Measurements from ENCODE around the gene LMX1B.

Gene LMX1B

DNA sequence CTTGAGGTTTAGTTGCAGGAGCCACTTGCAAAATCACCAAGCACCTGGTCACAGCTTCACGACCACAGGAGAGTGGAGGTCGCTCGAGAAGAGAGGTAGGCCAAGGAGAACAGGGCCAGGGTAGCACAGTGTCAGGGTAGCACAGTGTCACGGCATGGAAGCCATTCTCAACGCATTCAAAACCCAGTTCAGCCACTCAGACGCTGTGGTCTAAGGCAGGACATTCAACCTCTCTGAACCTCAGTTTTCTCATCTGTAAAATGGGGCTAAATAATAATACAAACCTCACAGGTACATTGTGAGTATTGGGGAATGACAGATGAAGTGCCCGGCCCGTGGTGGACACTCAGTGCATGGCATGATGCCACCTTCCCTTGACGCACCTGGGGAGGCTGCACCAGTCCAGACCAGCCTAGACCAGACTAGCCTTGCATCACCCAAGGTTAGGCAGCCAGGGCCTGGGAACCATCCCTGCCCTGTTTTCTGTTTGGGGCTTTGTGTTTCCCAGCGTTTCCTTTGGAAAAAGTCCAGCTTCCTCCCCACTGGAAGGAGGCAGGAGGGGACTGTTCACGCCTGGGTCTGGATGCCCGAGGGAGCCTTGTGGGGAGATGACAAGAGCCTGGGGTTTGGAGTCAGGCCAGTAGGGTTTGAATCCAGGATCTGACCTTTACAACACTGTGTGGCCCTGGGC, 7.8 kb upstream of the LMX1B start:
- DNase-seq = no peak

DNA sequence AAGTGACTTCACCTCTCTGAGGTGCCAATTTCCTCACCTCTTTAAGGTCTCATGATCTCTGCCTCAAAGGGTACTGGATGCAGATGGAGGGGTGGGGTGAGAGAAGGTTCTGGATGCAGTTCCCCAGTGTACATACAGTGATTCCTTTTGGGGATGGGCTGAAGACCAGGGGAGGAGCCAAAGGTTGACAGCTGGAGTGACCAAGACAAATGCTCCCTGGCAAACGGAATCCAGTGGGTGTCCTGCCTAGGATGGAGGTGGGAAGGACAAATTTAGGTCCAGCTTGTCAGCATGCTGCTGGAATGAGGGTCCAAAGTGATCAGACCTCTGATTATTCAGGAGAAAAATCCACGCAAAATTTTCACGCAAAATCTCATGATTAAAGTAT, 7.3 kb upstream of the LMX1B start:
- DNase-seq = no peak

DNA sequence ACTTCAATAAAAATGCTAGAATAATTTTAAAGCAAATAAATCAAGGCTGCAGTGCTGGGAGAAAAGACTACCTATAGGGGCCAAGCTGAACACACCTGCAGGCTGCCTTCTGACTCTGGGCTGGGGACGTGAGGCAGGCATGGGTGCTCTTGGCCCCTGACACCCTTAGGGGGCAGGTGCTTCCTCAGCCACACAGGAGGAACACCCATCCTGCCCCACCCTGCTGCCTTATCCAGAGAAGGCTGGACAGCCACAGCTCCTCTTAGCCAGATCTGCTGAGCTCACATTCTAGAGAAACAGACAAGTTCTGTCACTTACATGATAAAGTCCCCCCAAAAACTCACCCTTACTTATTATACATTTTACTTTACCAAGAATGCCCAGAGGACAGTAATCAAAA, 6.6 kb upstream of the LMX1B start:
- DNase-seq = no peak

DNA sequence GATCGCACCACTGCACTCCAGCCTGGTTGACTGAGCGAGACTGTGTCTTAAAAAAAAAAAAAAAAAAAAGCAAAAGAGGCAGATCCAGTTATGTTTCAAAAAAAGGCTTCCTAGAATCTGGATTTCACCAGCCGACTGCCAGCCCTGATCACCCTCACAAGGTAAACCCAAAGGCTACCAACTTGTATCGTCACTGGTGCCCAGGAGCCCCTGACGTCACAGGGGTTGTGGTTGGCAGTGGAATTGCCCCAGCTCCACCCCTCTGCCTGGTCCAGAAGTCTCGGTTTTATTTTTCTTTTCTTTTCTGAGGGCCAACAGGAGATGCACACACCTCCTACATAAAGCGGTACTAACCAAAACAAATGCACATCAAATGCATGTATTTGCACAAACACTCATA, 6.0 kb upstream of the LMX1B start:
- peak; percentile 25 to 44 (median 26) for DNase-seq

DNA sequence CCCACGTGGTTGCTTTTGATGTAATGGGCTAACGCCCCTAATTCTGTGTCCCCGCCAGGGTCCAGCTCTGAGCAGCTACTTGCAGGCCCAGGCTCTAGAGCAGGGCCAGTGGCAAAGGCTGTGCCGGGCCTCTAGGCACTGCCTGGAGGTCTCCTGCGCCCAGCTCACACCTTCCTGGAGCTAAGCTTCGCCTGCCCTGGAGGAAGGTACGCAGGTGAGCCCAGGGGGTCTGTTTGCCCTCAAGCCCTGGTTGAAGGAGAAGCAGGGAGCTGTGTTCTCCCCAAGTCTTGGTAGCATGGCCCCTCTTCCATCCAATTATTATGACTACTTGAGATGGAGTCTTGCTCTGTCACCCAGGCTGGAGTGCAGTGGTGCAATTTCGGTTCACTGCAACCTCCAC, 5.2 kb upstream of the LMX1B start:
- DNase-seq = no peak

DNA sequence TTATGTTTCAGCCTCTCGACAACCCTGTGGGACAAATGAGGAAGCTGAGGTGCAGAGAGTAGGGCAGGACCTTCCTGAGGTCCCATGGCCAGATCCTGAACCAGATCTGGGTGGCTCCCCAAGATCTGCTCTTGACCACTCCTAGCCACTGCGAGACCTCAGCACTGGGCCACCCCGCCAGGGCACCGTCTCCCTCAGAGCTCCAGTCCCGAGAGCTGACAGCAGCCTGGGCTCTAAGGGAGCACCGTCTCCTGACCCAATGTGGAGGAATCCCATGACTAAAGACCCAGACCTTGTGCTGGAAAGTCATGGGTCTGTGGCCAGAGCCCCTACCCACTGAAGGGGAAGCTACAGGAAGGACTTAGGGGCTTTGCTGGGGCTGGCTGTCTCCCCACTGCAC, 4.5 kb upstream of the LMX1B start:
- no peak for DNase-seq

DNA sequence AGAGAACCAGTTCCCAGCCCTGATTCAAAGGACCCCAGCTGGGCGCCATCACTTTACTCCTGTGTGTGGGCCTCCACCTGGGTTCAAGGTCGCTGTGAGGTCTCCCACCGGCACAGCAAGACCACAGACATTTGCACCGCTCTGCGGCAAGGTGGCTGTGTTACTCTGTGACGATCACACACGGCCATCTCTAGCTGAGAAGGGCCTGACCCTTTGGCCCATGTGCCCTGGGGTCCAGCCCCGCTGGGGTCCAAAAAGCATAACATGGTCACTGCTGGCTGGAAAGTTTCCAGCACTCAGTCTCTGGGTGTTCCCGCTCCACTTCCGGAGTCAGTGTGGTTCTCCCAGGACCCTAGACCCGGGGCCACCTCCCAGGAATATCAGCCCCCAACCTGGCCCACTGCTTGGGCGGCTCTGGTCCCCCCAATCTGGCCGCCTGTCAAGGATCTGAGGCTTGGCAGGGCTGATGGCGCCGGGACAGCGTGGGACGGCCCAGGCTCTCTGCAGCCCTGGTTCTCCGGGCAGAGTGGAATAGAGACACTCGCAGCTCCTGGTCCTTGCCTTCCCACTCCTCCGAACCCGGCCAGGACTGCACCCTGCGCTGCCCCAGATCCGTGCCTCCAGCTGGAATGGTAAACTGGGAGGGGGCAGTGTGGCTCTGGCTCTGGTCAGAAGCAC, 3.9 kb upstream of the LMX1B start:
- DNase-seq = no peak

DNA sequence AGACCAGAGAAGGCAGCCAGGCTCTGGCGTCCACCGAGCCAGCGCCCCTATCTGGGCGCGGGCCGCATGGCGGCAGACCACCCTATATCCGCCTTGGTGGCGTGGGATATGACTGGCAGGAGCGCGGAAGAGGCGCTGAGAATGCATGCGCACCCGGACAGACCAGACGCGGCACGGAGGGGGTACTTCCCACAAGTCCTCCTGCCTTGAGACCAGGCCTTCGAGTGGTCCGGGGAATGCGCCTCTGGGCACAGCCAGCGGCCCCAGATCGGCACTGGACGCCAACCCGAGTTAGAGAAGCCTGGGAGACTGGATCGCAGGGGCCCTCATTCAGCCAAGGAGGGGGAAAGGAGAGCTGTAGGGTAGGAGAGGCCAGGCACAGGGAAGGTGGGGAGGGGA, 2.5 kb upstream of the LMX1B start:
- no peak for DNase-seq

DNA sequence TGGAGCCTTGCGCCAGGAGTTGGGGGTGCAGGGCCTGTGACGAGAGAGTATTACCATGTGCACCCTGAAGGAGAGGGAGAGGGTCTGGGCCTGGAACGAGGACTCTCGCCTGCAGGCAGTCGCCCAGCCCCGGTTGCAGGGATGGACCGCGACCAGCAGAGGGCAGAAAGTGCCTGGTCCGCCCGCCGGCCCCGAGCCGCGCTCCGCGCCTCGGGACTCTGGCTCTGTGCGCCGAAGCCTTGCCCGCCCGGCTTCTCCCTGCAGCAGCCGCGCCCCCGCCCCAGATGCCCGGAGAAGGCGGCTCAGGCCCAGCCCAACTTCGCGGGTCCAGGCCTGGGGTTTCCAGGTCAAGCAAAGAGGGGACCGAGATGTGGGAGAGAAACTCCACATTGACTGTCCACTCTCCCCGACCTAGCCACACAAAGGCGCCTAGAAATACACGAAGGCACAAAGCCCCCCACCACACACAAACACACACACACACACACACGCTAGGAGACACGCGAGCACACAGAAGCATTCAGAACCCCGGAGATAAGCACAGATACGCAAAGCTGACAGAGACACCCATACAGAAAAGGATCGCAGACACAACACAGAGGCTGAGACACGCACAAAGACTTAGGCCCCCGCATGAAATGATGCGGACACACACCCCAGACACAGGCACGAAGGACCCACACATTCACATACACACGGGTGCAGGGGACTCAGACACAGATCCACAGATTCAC, 2.0 kb upstream of the LMX1B start:
- peak; percentile 78 to 93 (median 85) for DNase-seq

DNA sequence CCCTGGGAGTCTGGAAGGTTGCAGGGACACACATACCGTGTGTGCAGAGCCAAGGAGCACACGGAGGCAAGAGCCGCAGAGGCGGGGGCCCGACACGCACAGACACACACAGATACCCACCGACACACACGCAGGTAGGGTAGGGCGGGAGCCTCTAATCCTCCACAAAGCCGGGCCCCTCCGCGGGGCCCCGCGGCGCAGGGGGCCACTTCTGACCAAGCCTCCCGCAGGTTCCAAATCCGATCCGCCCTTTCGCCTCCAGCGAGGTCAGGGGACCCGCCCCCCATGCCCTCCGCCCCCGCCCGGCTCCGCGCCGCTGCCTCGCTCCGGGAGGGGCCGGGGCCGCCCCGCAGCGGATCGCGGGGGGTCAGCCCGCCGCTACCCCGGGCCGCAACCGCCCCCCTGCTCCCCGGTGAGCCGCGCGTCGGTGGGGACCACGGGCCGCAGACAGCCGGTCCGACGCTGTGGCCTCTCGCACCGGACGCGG, 1.4 kb upstream of the LMX1B start:
- no peak for DNase-seq

DNA sequence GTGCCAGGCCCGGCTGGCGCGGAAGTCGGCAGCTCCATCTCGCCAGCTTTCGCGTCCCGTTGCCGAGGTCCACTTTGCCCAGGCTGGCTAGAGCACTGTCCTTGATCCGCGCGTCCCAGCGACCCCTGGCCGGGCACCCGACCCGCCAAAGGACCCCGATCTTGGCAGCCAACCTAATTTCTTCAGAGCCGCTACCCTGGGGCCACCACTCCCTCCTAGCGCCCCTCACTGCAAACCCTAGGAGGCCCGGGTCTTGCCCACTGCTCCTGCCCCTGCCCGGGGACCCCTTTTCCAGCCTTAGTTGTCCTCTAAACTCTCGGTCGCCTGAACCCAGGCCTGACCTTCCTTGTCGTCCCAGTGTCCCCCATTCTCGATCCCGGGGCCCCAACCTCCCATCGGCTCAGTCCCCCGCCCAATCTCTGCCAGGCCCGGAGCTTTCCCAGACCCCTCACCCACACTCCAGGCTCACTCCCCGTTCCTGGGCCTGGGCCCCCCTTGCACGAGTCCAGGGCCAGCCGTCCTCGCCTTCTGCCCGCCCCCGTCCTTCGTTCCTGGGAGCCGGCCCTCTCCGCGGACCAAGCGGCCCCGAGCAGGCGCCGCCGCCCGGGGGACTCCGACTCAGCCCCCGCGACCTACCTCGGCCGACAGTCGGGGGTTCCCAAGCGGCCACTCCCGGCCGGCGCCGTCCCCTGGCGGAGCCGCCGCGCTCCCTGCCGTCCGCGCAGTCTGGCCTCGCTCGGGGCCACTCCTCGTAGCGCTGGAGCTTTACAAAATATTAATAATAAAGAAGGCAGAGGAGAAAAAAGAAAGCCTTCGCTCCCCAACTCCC, 701 bp upstream of the LMX1B start:
- DNase-seq = peak in 2 of 3 donors; percentile 31 to 55

DNA sequence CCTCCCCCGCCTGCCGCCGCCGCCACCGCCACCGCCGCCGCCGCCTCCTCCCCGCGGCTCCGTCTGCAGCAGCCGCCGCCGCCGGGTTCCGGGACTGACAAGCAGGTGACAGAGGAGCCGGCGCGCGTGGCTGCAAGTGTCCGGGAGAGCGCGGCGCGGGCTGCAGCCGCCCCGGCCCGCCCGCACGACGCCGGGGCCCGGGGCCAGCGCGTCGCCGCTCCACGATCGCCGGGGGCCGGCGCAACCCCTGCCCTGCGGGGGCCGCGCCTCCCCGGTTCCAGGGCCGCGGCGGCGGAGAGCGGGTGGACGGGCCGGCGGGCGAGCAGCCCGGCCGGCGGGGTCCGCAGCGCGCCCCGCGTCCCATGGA, 343 bp downstream of the LMX1B start:
- DNase-seq = no peak

DNA sequence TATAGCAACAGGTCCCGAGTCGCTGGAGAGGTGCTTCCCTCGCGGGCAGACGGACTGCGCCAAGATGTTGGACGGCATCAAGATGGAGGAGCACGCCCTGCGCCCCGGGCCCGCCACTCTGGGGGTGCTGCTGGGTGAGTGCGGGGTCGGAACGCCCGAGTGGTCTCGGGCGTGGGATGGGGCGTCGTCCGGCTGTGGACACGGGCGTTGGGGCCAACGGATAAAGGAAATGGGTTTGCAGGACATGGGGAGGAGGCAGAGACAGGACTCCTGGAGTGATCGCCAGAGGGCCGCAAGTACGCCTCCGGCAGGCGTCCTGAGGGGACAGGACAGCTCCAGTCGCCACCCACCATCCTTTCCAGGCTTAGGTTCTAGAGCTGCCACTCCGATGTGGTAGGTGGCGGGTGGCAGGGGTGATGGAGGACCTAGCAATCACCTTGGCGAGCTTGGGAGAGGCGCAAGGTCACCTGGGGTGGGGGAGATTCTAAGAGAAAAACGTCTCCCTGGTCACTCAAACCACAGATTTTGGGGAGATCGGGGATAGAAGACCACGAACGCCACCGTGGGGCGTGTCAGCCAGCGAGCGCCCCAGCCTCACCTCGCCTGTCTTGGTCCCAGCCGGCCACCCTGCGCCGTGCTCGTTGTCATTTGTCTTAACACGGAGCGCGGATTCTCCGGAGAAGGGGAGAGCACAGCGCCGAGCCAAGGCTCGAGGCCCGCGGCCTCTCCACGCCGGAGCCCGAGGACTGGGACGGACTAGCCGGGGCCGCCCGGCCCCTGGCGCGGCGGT, 922 bp downstream of the LMX1B start:
- no peak for DNase-seq

DNA sequence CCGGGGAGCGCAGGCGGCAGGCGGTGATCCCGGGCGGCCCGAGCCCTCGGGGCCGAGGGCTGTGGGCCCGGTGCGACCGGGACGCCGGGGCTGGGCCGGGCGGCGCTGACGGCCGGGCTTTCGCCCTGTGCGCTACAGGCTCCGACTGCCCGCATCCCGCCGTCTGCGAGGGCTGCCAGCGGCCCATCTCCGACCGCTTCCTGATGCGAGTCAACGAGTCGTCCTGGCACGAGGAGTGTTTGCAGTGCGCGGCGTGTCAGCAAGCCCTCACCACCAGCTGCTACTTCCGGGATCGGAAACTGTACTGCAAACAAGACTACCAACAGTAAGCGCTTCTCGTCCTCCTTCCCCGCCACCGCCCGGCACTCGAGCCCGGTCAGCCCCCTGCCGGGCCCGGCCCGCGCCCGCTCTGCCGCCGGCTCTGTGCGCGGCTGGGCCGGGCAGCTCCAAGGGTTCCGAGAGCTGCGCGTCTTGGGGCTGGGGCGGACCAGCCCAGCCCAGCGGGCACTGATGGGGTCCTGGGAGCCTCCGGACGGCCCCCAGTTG, 1.6 kb downstream of the LMX1B start:
- peak in 2 of 3 donors; percentile 39 to 52 for DNase-seq

DNA sequence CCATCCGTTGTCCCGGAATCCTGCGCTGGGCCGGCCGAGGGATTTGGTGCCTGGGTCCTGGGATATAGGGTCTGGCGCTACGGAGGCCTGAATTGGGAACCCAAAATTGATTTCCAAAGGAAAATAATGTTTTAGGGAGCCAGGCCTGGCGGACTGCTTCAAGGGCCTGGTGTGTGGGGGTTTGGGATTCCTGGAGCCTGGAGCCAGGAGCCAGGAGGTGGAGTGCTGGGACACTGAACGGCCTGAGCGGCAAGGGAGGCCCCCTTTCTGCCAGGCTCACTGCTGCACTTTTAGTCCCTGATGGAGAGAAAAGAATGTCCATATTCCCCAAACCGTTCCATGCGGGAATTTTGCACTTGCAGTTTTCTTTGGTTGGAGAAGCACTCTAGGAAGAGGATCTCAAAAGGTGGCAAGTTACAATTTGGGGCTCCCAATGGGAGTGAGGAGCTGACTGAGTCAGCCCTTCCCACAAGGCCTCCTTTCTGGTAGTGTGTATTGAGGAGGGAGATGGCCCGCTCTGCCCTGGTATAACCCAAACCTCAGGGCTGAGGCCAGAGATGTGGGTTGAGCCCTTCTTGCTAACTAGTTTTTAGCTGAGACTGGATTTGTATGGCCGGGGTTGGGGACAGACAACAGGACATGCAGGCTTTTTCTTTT, 2.2 kb downstream of the LMX1B start:
- DNase-seq = no peak

DNA sequence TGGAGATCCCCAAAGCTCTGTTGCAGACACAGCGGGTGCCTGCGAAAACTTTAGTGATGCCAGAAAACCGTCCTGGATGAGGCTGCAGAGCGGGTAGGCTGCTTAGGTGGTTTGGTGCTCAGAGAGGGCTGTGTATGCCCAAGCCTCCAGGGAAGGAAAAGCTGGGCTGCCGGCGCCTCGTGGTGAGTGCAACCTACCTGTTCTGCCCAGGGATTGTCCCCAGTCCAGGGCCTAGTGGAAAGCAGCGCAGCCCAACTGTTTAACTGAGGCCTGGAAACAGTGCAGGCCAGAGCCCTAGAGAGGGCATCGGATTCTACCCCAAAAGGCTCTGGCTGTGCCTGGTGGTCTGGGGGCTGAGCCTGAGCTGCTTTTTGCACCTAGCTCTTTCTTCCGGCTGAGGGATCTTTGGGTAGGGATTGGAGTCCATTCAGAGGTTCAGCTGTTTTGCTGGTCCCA, 2.8 kb downstream of the LMX1B start:
- DNase-seq = no peak

DNA sequence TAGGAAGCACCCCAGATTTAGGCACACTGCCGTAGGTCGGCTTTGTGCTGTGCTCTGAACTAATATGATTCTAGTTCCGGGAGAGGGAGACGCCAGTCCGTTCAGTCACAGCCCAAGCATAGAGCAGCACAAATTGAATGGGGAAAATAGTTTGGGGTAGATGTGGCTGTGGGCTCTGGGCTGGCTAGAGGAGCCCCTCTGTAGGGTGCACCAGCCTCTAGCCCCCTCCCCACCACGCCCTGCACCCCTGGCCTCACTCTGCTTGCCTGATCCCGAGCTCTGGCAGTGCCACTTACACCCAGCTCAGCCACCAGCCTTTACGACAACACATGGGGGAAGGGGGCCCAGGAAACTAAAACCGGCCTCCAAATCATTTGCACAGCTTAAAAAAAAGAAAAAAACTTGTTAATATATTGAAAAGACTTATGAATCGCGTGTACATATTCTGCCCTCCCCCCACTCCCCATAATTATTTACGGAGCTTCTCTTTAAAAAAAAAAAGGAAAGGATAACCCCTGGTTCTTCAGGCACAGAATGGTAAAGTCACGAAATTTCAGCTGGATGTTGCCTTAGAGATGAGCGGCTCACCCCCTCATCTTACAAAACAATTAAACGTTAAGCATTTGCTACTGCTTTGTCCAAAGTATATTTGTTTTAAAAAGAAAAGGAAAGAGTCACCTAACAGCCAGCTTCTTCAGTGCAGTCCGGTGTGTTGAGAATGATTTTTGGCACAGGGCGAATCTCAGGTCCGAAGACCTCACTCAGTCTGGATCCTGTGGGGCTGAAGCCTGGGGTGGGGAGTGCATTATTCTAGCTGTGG, 3.5 kb downstream of the LMX1B start:
- no peak for DNase-seq

DNA sequence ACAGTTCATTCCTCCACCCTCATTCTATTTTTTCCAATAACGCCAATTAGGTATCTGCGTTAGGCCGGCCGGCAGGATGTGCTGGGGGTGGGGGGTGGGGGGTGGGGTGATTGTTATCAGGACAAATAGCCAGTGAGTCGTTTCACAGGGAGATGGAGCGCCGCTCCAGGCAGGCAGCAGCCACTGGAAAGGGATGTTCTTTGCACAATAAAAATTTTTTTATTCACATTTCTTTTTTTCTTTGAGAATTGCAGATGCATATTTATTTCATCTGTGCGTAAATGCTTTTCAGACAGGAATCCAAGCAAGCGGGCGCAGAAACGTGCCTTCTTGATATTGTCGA, 4.1 kb downstream of the LMX1B start:
- DNase-seq = no peak

DNA sequence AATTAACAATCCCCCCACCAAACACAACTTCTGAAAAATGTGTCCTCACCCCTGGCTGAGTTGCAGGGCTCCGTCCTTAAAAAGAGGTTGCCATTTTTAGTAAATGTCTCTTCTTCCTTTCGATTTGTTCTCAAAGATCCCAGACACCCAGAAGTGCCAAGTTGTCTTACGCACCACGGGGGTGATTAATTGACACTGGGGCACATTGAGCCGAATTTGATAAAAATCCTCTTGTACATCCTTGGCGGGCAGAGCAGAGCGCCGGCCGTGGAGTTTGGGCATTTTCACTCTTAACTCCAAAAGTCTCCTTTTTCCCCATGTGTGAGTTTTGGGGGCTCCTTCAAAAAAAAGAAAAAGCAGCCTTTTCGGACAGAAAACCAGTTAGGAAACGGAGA, 4.5 kb downstream of the LMX1B start:
- DNase-seq = no peak

DNA sequence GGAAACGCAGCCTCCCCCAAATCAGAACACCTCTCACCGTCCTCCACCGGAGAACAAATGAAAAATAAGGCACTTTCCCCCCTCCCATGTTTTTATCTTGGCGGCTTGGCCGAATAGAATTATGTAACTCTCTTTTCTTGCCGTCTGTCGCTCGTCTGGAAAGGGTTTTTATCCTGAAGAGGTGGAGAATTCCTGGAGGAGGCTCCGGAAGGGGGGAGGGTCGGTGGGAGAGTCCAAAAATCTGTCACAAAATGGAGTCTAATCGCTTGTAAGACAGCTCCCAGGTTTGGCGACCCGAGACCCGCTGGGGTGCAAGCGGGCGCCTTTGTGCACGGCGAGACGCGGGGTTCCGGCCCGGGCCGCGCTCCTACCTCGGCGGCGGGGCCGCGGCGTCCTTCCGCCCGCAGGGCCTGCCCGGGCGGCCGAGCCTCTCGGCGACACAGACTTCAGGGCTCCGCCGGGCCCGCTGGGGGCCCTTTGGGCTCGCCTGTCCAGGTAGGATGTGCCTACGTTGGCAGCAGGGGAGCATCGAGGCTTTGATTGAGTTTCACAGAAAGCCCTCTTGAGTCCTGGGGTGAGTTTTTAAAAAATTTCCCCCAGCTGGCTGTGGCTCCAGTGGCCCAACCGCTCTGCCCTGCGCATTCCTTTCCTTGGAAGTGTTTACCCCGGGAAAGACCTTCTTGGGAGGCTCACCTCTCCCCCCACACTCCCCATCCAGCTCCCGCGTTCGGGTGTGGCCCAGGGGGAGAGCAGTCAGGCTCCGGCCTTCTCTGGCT, 5.0 kb downstream of the LMX1B start:
- DNase-seq = no peak
